Astrocyte (in vitro differentiated cells and primary cell): Measurements from ENCODE around the gene MADCAM1. TPM values are rescaled to one million over a fixed set of nuclear protein-coding genes. Genes with fewer than 3 reads are reported as not detected.
A peak's percentile ranks its signal among the peaks of the same experiment; 100 is the strongest.

Experiments
- DNase-seq: peaks from one replicate; pipeline ENCODE4 v3.0.0-alpha.2; 2010; ENCODE audit warnings: low read depth
- FAIRE-seq: peaks from 2 replicates; lab custom pipeline; 2011; peaks lifted over from hg19 to GRCh38; lab: Jason Lieb, UNC
- H2AFZ ChIP-seq: 2 replicates; pipeline ENCODE4 v1.6.0; 2012; ENCODE audit warnings: low read depth, low read length, inconsistent platforms
- H3K27ac ChIP-seq: 2 replicates; pipeline ENCODE4 v1.5.1; 2011; ENCODE audit warnings: low read depth, low read length, inconsistent platforms
- H3K27me3 ChIP-seq: 2 replicates; pipeline ENCODE4 v1.6.0; 2011; ENCODE audit warnings: low read length, inconsistent platforms; ENCODE audit not compliant: insufficient read depth
- H3K36me3 ChIP-seq: 2 replicates; pipeline ENCODE4 v1.5.1; 2011; ENCODE audit warnings: low read length, inconsistent platforms; ENCODE audit not compliant: insufficient read depth
- H3K4me1 ChIP-seq: 2 replicates; pipeline ENCODE4 v1.5.1; 2011; ENCODE audit warnings: low read length, inconsistent platforms; ENCODE audit not compliant: insufficient read depth
- H3K4me2 ChIP-seq: 2 replicates; pipeline ENCODE4 v1.6.0; 2012; ENCODE audit warnings: low read length, inconsistent platforms
- H3K4me3 ChIP-seq: 2 replicates; pipeline ENCODE4 v1.5.1; 2011; ENCODE audit warnings: low read depth, mild to moderate bottlenecking, low read length, inconsistent platforms; ENCODE audit not compliant: insufficient read depth
- H3K79me2 ChIP-seq: 2 replicates; pipeline ENCODE4 v1.6.0; 2012; ENCODE audit warnings: mild to moderate bottlenecking, low read length, inconsistent platforms; ENCODE audit not compliant: insufficient read depth
- H3K9ac ChIP-seq: 2 replicates; pipeline ENCODE4 v1.6.0; 2012; ENCODE audit warnings: mild to moderate bottlenecking, low read length, inconsistent platforms
- H3K9me3 ChIP-seq: 2 replicates; pipeline ENCODE4 v1.5.1; 2012; ENCODE audit warnings: low read depth, mild to moderate bottlenecking, low read length, inconsistent platforms; ENCODE audit not compliant: insufficient read depth
- H4K20me1 ChIP-seq: 2 replicates; pipeline ENCODE4 v1.6.0; 2012; ENCODE audit warnings: low read length, inconsistent platforms; ENCODE audit not compliant: insufficient read depth
- H3K27ac Mint-ChIP-seq: one replicate; pipeline ENCODE4 v1.8.0; 2021; ENCODE audit warnings: mild to moderate bottlenecking, mixed read lengths; ENCODE audit not compliant: unreplicated experiment
- H3K27me3 Mint-ChIP-seq: one replicate; pipeline ENCODE4 v1.8.0; 2021; ENCODE audit warnings: low read depth, mixed read lengths; ENCODE audit not compliant: unreplicated experiment
- H3K36me3 Mint-ChIP-seq: one replicate; pipeline ENCODE4 v1.8.0; 2021; ENCODE audit warnings: low read depth, mixed read lengths; ENCODE audit not compliant: unreplicated experiment
- H3K4me1 Mint-ChIP-seq: one replicate; pipeline ENCODE4 v1.8.0; 2021; ENCODE audit warnings: low read depth, mixed read lengths; ENCODE audit not compliant: unreplicated experiment
- H3K4me3 Mint-ChIP-seq: one replicate; pipeline ENCODE4 v1.8.0; 2021; ENCODE audit warnings: mild to moderate bottlenecking, moderate library complexity, mixed read lengths; ENCODE audit not compliant: unreplicated experiment
- H3K9me3 Mint-ChIP-seq: one replicate; pipeline ENCODE4 v1.8.0; 2021; ENCODE audit warnings: mild to moderate bottlenecking, mixed read lengths; ENCODE audit not compliant: unreplicated experiment
- EZH2 ChIP-seq: IDR thresholded peaks from 2 replicates; pipeline ENCODE4 v1.6.1; 2012; ENCODE audit warnings: mild to moderate bottlenecking, low read length, inconsistent platforms; ENCODE audit not compliant: insufficient read depth
- total RNA-seq: library from RNA; stranded (reverse); gene quantifications from 2 replicates; pipeline ENCODE4 v1.2.1, GENCODE V29; 2021
- TF ChIP-seq, protein P1 (sequence below): IDR thresholded peaks from 2 replicates; pipeline ENCODE4 v1.5.1; 2011; ENCODE audit warnings: low read depth, mild to moderate bottlenecking, inconsistent platforms, low read length, moderate library complexity; ENCODE audit not compliant: insufficient read depth

MADCAM1 gene
- total RNA-seq, 1 donor from 2014 or later, result 0.57 TPM

DNA sequence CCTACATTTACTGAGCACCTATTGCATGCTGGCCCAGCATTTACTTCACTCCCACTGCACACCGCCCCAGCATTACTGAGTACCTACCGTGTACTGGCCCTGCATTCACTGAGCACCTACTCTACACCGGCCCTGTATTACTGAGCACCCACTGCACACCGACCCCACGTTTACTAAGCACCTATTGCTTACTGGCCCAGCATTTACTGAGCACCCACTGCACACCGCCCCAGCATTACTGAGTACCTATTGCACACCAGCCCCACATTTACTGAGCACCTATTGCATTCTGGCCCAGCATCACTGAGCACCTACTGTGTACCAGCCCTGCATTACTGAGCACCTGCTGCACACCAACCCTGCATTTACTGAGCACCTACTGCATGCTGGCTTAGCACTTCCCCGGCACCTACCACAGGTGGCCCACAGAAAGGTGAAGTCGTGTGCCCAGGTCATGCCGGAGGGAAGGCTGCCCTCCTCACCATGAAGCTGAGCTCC lies 17.9 kb downstream of the MADCAM1 start:
- no peak for FAIRE-seq
- Histone ChIP-seq H3K36me3 (no peaks in the 10 kb centered on the region), H3K9me3 (no peaks in the 10 kb centered on the region), H3K4me3 (no peak overlapping the region), H3K27ac (no peak overlapping the region), H3K4me2 (no peak overlapping the region), H3K79me2 (no peaks in the 10 kb centered on the region), H3K9ac (no peak overlapping the region), H4K20me1 (peaks cover 24% of the 10 kb centered on the region), H3K27me3 (no peaks in the 10 kb centered on the region), H2AFZ (no peak overlapping the region), H3K4me1 (peaks cover 13% of the 10 kb centered on the region)
- Mint-ChIP-seq H3K4me1 (peaks cover 14% of the 10 kb centered on the region), H3K4me3 (no peak overlapping the region), H3K27ac (peak overlapping the region; percentile 20), H3K9me3 (no peaks in the 10 kb centered on the region), H3K36me3 (peaks cover 15% of the 10 kb centered on the region), H3K27me3 (no peaks in the 10 kb centered on the region)
- TF ChIP-seq, protein P1, sequence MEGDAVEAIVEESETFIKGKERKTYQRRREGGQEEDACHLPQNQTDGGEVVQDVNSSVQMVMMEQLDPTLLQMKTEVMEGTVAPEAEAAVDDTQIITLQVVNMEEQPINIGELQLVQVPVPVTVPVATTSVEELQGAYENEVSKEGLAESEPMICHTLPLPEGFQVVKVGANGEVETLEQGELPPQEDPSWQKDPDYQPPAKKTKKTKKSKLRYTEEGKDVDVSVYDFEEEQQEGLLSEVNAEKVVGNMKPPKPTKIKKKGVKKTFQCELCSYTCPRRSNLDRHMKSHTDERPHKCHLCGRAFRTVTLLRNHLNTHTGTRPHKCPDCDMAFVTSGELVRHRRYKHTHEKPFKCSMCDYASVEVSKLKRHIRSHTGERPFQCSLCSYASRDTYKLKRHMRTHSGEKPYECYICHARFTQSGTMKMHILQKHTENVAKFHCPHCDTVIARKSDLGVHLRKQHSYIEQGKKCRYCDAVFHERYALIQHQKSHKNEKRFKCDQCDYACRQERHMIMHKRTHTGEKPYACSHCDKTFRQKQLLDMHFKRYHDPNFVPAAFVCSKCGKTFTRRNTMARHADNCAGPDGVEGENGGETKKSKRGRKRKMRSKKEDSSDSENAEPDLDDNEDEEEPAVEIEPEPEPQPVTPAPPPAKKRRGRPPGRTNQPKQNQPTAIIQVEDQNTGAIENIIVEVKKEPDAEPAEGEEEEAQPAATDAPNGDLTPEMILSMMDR, result no peak
- no peak for TF ChIP-seq EZH2
- DNase-seq, result no peak

DNA sequence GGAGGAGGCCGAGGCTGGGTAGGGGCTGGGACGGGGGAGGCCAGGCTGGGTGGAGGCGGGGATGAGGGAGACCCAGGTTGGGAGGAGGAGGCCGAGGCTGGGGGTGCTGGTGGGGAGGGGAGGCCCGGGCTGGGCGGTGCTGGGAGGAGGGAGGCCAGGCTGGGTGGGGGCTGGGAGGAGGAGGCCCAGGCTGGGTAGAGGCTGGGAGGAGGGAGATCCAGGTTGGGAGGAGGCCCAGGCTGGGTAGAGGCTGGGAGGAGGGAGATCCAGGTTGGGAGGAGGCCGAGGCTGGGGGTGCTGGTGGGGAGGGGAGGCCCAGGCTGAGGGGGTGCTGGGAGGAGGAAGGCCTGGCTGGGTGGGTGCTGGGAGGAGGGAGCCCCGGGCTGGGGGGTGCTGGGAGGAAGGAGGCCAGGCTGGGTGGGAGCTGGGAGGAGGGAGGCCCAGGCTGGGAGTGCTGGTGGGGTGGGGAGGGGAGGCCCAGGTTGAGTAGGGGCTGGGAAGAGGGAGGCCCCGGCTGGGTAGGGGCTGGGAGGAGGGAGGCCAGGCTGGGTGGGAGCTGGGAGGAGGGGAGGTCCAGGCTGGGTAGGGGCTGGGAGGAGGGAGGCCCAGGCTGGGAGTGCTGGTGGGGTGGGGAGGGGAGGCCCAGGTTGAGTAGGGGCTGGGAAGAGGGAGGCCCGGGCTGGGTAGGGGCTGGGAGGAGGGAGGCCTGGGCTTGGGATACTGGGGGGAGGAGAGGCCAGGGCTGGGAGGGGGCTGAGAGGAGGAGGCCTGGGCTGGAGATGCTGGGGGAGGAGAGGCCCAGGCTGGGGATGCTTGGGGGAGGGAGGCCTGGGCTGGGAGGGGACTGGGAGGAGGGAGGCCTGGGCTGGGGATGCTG lies 21.7 kb downstream of the MADCAM1 start:
- no peaks in the 10 kb centered on the region for H3K4me1 ChIP-seq
- no peak overlapping the region for H3K4me3 ChIP-seq
- H3K4me3 Mint-ChIP-seq, result no peak overlapping the region
- H2AFZ ChIP-seq, result no peak overlapping the region
- no peak overlapping the region for H3K27ac ChIP-seq
- H3K9me3 Mint-ChIP-seq, result no peaks in the 10 kb centered on the region
- H3K27me3 ChIP-seq, result no peaks in the 10 kb centered on the region
- no peaks in the 10 kb centered on the region for H3K27me3 Mint-ChIP-seq
- no peaks in the 10 kb centered on the region for H3K36me3 ChIP-seq
- FAIRE-seq, result no peak
- no peaks in the 10 kb centered on the region for H3K9me3 ChIP-seq
- H3K79me2 ChIP-seq, result no peaks in the 10 kb centered on the region
- no peak overlapping the region for H3K9ac ChIP-seq
- peaks cover 24% of the 10 kb centered on the region for H4K20me1 ChIP-seq
- no peak for DNase-seq
- peaks cover 6% of the 10 kb centered on the region for H3K4me1 Mint-ChIP-seq
- no peak overlapping the region for H3K27ac Mint-ChIP-seq
- TF ChIP-seq, protein P1, result no peak
- no peak for TF ChIP-seq EZH2
- no peak overlapping the region for H3K4me2 ChIP-seq
- H3K36me3 Mint-ChIP-seq, result peaks cover 12% of the 10 kb centered on the region
